ENCODE measurements around the gene SLC35F4. TPM values are rescaled to one million over a fixed set of nuclear protein-coding genes. Genes with fewer than 3 reads are reported as not detected.
A peak's percentile ranks its signal among the peaks of the same experiment; 100 is the strongest.

SLC35F4 gene
- total and polyA plus RNA-seq, 2 donors = not detected

GRCh38 chr14:57533214-57533613 lies 332.7 kb downstream of the SLC35F4 start:
- Histone ChIP-seq H3K27me3 (ENCODE audit: control insufficient read depth in 2 of 2, insufficient read depth in 1 of 2, low read length in 1 of 2) (no peaks in the 10 kb centered on the region), H3K4me1 (ENCODE audit: control insufficient read depth in 2 of 2, insufficient read depth in 2 of 2, low read length in 2 of 2) (no peaks in the 10 kb centered on the region), H3K4me3 (ENCODE audit: low read length in 2 of 2) (no peak overlapping the region), H3K9me3 (ENCODE audit: control insufficient read depth in 2 of 2, insufficient read depth in 1 of 2, low read length in 1 of 2) (no peaks in the 10 kb centered on the region), H3K27ac (ENCODE audit: low read depth in 1 of 2, low read length in 1 of 2) (no peak overlapping the region), H3K36me3 (ENCODE audit: control insufficient read depth in 2 of 2, insufficient read depth in 2 of 2, low read length in 1 of 2) (no peaks in the 10 kb centered on the region)
- DNase-seq (ENCODE audit: low read depth in 6 of 9, low spot score in 9 of 9) = peak in 1 of 9 donors; percentile 2
- 95% methylated on average over 1 of the region's 1 CpG for WGBS

DNA sequence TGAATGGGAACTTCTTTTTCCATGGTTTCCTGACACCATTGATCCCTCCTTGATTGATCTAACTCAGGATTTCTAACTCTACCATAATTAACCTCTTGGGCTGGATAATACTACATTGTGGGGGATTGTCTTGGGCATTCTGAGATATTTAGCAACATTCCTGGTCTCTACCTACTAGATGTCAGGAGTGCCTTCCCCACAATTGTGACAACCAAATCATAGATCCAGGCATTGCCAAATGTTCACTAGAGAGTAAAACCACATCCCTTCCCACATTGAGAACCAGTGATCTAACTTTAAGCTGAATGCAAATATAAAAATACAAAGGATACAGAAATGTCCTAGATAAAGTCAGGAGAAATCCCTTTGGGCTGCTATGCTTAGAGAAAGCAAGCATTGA lies 335.3 kb downstream of the SLC35F4 start:
- no peaks in the 10 kb centered on the region for H3K36me3 ChIP-seq (ENCODE audit: control insufficient read depth in 2 of 2, insufficient read depth in 2 of 2, low read length in 1 of 2)
- H3K27me3 ChIP-seq (ENCODE audit: control insufficient read depth in 2 of 2, insufficient read depth in 1 of 2, low read length in 1 of 2) = no peaks in the 10 kb centered on the region
- no peak for DNase-seq (ENCODE audit: low read depth in 6 of 9, low spot score in 9 of 9)
- H3K9me3 ChIP-seq (ENCODE audit: control insufficient read depth in 2 of 2, insufficient read depth in 1 of 2, low read length in 1 of 2) = no peaks in the 10 kb centered on the region
- no peak overlapping the region for H3K27ac ChIP-seq (ENCODE audit: low read depth in 1 of 2, low read length in 1 of 2)
- no peak overlapping the region for H3K4me3 ChIP-seq (ENCODE audit: low read length in 2 of 2)
- H3K4me1 ChIP-seq (ENCODE audit: control insufficient read depth in 2 of 2, insufficient read depth in 2 of 2, low read length in 2 of 2) = no peaks in the 10 kb centered on the region

DNA sequence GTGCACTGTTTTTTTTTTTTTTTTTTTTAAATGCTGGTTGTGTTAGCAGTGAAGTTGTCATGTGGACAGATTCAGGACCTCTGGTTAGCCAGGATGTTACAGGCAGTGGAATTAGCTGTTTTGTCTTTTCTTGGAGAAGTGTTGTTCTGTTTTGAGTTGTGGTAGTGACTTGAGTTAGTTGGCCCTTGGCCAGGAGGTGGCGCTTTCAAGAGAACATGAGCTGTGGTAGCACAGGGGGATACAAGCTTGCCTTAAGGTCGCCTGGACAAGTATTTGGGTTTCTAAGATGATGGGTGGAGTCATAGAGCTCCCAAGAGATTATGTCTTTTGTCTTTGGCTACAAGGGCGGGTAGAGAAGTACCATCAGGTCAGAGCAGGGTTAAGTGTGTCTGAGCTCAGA lies 338.9 kb downstream of the SLC35F4 start:
- Histone ChIP-seq H3K27ac (ENCODE audit: low read depth in 1 of 2, low read length in 1 of 2) (no peak overlapping the region), H3K4me3 (ENCODE audit: low read length in 2 of 2) (no peak overlapping the region), H3K9me3 (ENCODE audit: control insufficient read depth in 2 of 2, insufficient read depth in 1 of 2, low read length in 1 of 2) (no peaks in the 10 kb centered on the region), H3K36me3 (ENCODE audit: control insufficient read depth in 2 of 2, insufficient read depth in 2 of 2, low read length in 1 of 2) (no peaks in the 10 kb centered on the region), H3K4me1 (ENCODE audit: control insufficient read depth in 2 of 2, insufficient read depth in 2 of 2, low read length in 2 of 2) (no peaks in the 10 kb centered on the region), H3K27me3 (ENCODE audit: control insufficient read depth in 2 of 2, insufficient read depth in 1 of 2, low read length in 1 of 2) (no peaks in the 10 kb centered on the region)
- no peak for DNase-seq (ENCODE audit: low read depth in 6 of 9, low spot score in 9 of 9)
- 70% methylated on average over 3 of the region's 3 CpGs for WGBS

GRCh38 chr14:57519043-57519442 lies 346.8 kb downstream of the SLC35F4 start:
- H3K27ac ChIP-seq (ENCODE audit: low read depth in 1 of 2, low read length in 1 of 2) = no peak overlapping the region
- no peaks in the 10 kb centered on the region for H3K4me1 ChIP-seq (ENCODE audit: control insufficient read depth in 2 of 2, insufficient read depth in 2 of 2, low read length in 2 of 2)
- H3K36me3 ChIP-seq (ENCODE audit: control insufficient read depth in 2 of 2, insufficient read depth in 2 of 2, low read length in 1 of 2) = no peaks in the 10 kb centered on the region
- DNase-seq (ENCODE audit: low read depth in 6 of 9, low spot score in 9 of 9) = no peak
- H3K9me3 ChIP-seq (ENCODE audit: control insufficient read depth in 2 of 2, insufficient read depth in 1 of 2, low read length in 1 of 2) = no peaks in the 10 kb centered on the region
- H3K27me3 ChIP-seq (ENCODE audit: control insufficient read depth in 2 of 2, insufficient read depth in 1 of 2, low read length in 1 of 2) = no peaks in the 10 kb centered on the region
- no peak overlapping the region for H3K4me3 ChIP-seq (ENCODE audit: low read length in 2 of 2)
